ENCODE measurements around the gene AFG3L2.

DNA sequence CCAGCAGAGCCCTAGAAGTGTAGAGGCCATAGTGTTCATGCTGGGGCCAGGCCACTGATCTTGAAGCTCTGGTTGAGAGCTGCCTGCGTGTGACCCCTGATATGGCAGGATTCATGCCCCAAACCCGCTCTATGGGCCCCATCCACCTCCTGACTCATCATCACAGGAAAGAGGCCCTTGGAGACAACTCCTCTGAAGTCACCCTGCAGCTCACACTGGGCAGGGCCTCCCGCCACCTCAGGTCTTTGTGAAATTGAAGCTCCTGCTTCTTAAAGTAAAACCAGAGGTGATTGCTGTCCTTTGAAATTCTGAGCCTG lies 81.0 kb downstream of the AFG3L2 start:
- TF ChIP-seq, protein P1, sequence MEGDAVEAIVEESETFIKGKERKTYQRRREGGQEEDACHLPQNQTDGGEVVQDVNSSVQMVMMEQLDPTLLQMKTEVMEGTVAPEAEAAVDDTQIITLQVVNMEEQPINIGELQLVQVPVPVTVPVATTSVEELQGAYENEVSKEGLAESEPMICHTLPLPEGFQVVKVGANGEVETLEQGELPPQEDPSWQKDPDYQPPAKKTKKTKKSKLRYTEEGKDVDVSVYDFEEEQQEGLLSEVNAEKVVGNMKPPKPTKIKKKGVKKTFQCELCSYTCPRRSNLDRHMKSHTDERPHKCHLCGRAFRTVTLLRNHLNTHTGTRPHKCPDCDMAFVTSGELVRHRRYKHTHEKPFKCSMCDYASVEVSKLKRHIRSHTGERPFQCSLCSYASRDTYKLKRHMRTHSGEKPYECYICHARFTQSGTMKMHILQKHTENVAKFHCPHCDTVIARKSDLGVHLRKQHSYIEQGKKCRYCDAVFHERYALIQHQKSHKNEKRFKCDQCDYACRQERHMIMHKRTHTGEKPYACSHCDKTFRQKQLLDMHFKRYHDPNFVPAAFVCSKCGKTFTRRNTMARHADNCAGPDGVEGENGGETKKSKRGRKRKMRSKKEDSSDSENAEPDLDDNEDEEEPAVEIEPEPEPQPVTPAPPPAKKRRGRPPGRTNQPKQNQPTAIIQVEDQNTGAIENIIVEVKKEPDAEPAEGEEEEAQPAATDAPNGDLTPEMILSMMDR (IDR thresholded peaks at IDR 0.05; ENCODE audit: low read length), result no peak
- no peak for TF ChIP-seq EZH2 (IDR thresholded peaks at IDR 0.05; ENCODE audit: borderline replicate concordance, low read length)

Measured in OCI-LY1 (cell line).